Smooth muscle cell (in vitro differentiated cells): ENCODE data around the gene ANKRD13B. TPM values are rescaled to one million over a fixed set of nuclear protein-coding genes. Genes with fewer than 3 reads are reported as not detected.

Experiments used
- DNase-seq: peaks from one replicate; lab custom pipeline; 2025; ENCODE audit not compliant: unreplicated experiment; lab: John Stamatoyannopoulos, UW
- H2AFZ ChIP-seq: fragments of 200-600 bp; sonication (generic); 2 replicates; pipeline ENCODE4 v1.6.0; 2016; ENCODE audit warnings: antibody characterized with exemption, low read depth, mild to moderate bottlenecking
- H3F3A ChIP-seq: fragments of 200-600 bp; sonication (generic); 2 replicates; pipeline ENCODE4 v1.6.0; 2017; ENCODE audit warnings: antibody characterized with exemption, low read depth
- H3K27ac ChIP-seq: fragments of 200-600 bp; sonication (generic); 2 replicates; pipeline ENCODE4 v1.5.1; 2016; ENCODE audit warnings: low read depth, mild to moderate bottlenecking
- H3K27me3 ChIP-seq: fragments of 200-600 bp; sonication (generic); 2 replicates; pipeline ENCODE4 v1.6.1; 2016; ENCODE audit warnings: low read depth, mild to moderate bottlenecking
- H3K36me3 ChIP-seq: fragments of 200-600 bp; sonication (generic); 2 replicates; pipeline ENCODE4 v1.5.1; 2016; ENCODE audit warnings: low read depth
- H3K4me1 ChIP-seq: fragments of 200-600 bp; sonication (generic); 2 replicates; pipeline ENCODE4 v1.5.1; 2016; ENCODE audit warnings: low read depth
- H3K4me2 ChIP-seq: fragments of 200-600 bp; sonication (generic); 2 replicates; pipeline ENCODE4 v1.6.0; 2016; ENCODE audit warnings: mild to moderate bottlenecking
- H3K4me3 ChIP-seq: fragments of 200-600 bp; sonication (generic); 2 replicates; pipeline ENCODE4 v1.5.1; 2016; ENCODE audit warnings: mild to moderate bottlenecking
- H3K79me2 ChIP-seq: fragments of 200-600 bp; sonication (generic); 2 replicates; pipeline ENCODE4 v1.6.0; 2016; ENCODE audit warnings: low read depth, mild to moderate bottlenecking
- H3K9ac ChIP-seq: fragments of 200-600 bp; sonication (generic); 2 replicates; pipeline ENCODE4 v1.6.0; 2016; ENCODE audit warnings: low read depth
- H3K9me3 ChIP-seq: fragments of 200-600 bp; sonication (generic); replicated peaks from 2 replicates; pipeline ENCODE4 v1.5.1; 2016; ENCODE audit warnings: low read depth
- H4K20me1 ChIP-seq: fragments of 200-600 bp; sonication (generic); 2 replicates; pipeline ENCODE4 v1.6.0; 2016; ENCODE audit warnings: low read depth
- CTCF ChIP-seq: fragments of 200-600 bp; sonication (generic); IDR thresholded peaks from 2 replicates; pipeline ENCODE4 v1.5.1; 2017; ENCODE audit warnings: borderline replicate concordance, mild to moderate bottlenecking, antibody characterized with exemption; ENCODE audit not compliant: insufficient read depth, poor library complexity, severe bottlenecking
- WGBS: methylation state at CpG from one replicate; pipeline ENCODE4 v1.1.7; 2016; ENCODE audit warnings: low lambda C conversion rate; 5-methylcytosine and 5-hydroxymethylcytosine counted together
- polyA plus RNA-seq: library from polyadenylated mRNA; unstranded; fragments of >200 nt; fragmentation: Nextera tagmentation; extraction: Ambion mirVana; gene quantifications from 2 replicates; pipeline ENCODE4 v1.2.1, GENCODE V29; 2016
- total RNA-seq: library from RNA; depleted of rRNA; stranded (reverse); fragments of >200 nt; gene quantifications from 2 replicates; pipeline ENCODE4 v1.2.3, GENCODE V29; 2014

The ANKRD13B gene
- 2.8 and 3.6 TPM in 2 replicates for total RNA-seq
- polyA plus RNA-seq = 6.7 and 6.8 TPM in 2 replicates

GRCh38 chr17:29592850-29593551 is at the start of gene ANKRD13B:
TSS of gene ANKRD13B (plus strand) at chr17:29593132. CDS start at chr17:29593622, 490 bp downstream.
- no peak within 1 kb of the TSS for H3K9ac ChIP-seq
- WGBS = 4% methylated on average over 42 of the region's 96 CpGs
- peak within 1 kb of the TSS; percentile 72 for H2AFZ ChIP-seq
- no peaks in the 10 kb centered on the region for H3K36me3 ChIP-seq
- peaks cover 39% of the 10 kb centered on the region for H3K4me1 ChIP-seq
- no peaks in the 10 kb centered on the region for H3K9me3 ChIP-seq
- H4K20me1 ChIP-seq = peaks cover 45% of the 10 kb centered on the region
- H3K79me2 ChIP-seq = peaks cover 9% of the 10 kb centered on the region
- H3F3A ChIP-seq = peaks cover 6% of the 10 kb centered on the region
- no peaks in the 10 kb centered on the region for H3K27me3 ChIP-seq
- peak within 1 kb of the TSS; percentile 99 for H3K4me2 ChIP-seq
- no peak within 1 kb of the TSS for H3K27ac ChIP-seq
- DNase-seq = no peak
- no peak for TF ChIP-seq CTCF
- H3K4me3 ChIP-seq = peak within 1 kb of the TSS; percentile 68

- no peak overlapping the region for H3K4me3 ChIP-seq
- no peak for DNase-seq
- no peak overlapping the region for H3K4me2 ChIP-seq
- H3F3A ChIP-seq = peaks cover 4% of the 10 kb centered on the region
- no peak for TF ChIP-seq CTCF
- H3K4me1 ChIP-seq = no peaks in the 10 kb centered on the region
- no peak overlapping the region for H2AFZ ChIP-seq
- peaks cover 20% of the 10 kb centered on the region for H4K20me1 ChIP-seq
- H3K9ac ChIP-seq = no peak overlapping the region
- peaks cover 12% of the 10 kb centered on the region for H3K36me3 ChIP-seq
- H3K27me3 ChIP-seq = no peaks in the 10 kb centered on the region
- H3K27ac ChIP-seq = no peak overlapping the region
- no peaks in the 10 kb centered on the region for H3K9me3 ChIP-seq
- H3K79me2 ChIP-seq = no peaks in the 10 kb centered on the region
- 92% methylated on average over 4 of the region's 4 CpGs for WGBS
Measured at GRCh38 chr17:29544066-29544465, 48.9 kb upstream of the ANKRD13B start.

- DNase-seq = no peak
- Histone ChIP-seq H3K4me1 (no peaks in the 10 kb centered on the region), H3K27ac (no peak overlapping the region), H3K27me3 (no peaks in the 10 kb centered on the region), H3K4me2 (no peak overlapping the region), H3K4me3 (no peak overlapping the region), H2AFZ (no peak overlapping the region), H4K20me1 (peaks cover 35% of the 10 kb centered on the region), H3F3A (peaks cover 4% of the 10 kb centered on the region), H3K9me3 (no peaks in the 10 kb centered on the region), H3K9ac (no peak overlapping the region), H3K36me3 (peaks cover 12% of the 10 kb centered on the region), H3K79me2 (no peaks in the 10 kb centered on the region)
- no peak for TF ChIP-seq CTCF
- 97% methylated on average over 1 of the region's 1 CpG for WGBS
Measured at GRCh38 chr17:29546085-29546484, 46.8 kb upstream of the ANKRD13B start.

GRCh38 chr17:29546830-29547229 is 46.1 kb upstream of the ANKRD13B start:
- DNase-seq = no peak
- Histone ChIP-seq H3K9me3 (no peaks in the 10 kb centered on the region), H3K9ac (no peak overlapping the region), H3F3A (peaks cover 4% of the 10 kb centered on the region), H3K36me3 (peaks cover 12% of the 10 kb centered on the region), H4K20me1 (peaks cover 38% of the 10 kb centered on the region), H3K4me1 (no peaks in the 10 kb centered on the region), H3K79me2 (no peaks in the 10 kb centered on the region), H3K4me2 (no peak overlapping the region), H2AFZ (no peak overlapping the region), H3K27me3 (no peaks in the 10 kb centered on the region), H3K4me3 (no peak overlapping the region), H3K27ac (no peak overlapping the region)
- WGBS = 78% methylated on average over 1 of the region's 1 CpG
- no peak for TF ChIP-seq CTCF
